Neural progenitor cell (in vitro differentiated cells): ENCODE measurements around the gene EDN2. TPM values are rescaled to one million over a fixed set of nuclear protein-coding genes. Genes with fewer than 3 reads are reported as not detected.

Experiments
- DNase-seq: peaks from one replicate; pipeline ENCODE4 v3.0.0-alpha.2; 2016; ENCODE audit warnings: low spot score
- H2AFZ ChIP-seq: fragments of 200-600 bp; sonication (generic); replicated peaks from 2 replicates; pipeline ENCODE4 v1.6.1; 2016; ENCODE audit warnings: antibody characterized with exemption
- H3F3A ChIP-seq: fragments of 200-600 bp; sonication (generic); 2 replicates; pipeline ENCODE4 v1.6.1; 2016; ENCODE audit warnings: antibody characterized with exemption, low read depth
- H3K27ac ChIP-seq: fragments of 200-600 bp; sonication (generic); 2 replicates; pipeline ENCODE4 v1.5.1; 2016; ENCODE audit warnings: mild to moderate bottlenecking
- H3K27me3 ChIP-seq: fragments of 200-600 bp; sonication (generic); 2 replicates; pipeline ENCODE4 v1.6.1; 2016; ENCODE audit warnings: mild to moderate bottlenecking, moderate library complexity
- H3K36me3 ChIP-seq: fragments of 200-600 bp; sonication (generic); 2 replicates; pipeline ENCODE4 v1.5.1; 2016
- H3K4me1 ChIP-seq: fragments of 200-600 bp; sonication (generic); 2 replicates; pipeline ENCODE4 v1.6.1; 2016; ENCODE audit warnings: mixed run types
- H3K4me2 ChIP-seq: fragments of 200-600 bp; sonication (generic); 2 replicates; pipeline ENCODE4 v1.6.1; 2016
- H3K4me3 ChIP-seq: fragments of 200-600 bp; sonication (generic); 2 replicates; pipeline ENCODE4 v1.5.1; 2016
- H3K79me2 ChIP-seq: fragments of 200-600 bp; sonication (generic); 2 replicates; pipeline ENCODE4 v1.6.1; 2016; ENCODE audit warnings: low read depth
- H3K9ac ChIP-seq: fragments of 200-600 bp; sonication (generic); 2 replicates; pipeline ENCODE4 v1.6.1; 2016
- H3K9me3 ChIP-seq: fragments of 200-600 bp; sonication (generic); 2 replicates; pipeline ENCODE4 v1.5.1; 2016; ENCODE audit warnings: low read depth
- H4K20me1 ChIP-seq: fragments of 200-600 bp; sonication (generic); 2 replicates; pipeline ENCODE4 v1.6.1; 2016; ENCODE audit warnings: low read depth
- H3K27ac Mint-ChIP-seq: 3 replicates; pipeline ENCODE4 v1.8.0; 2021; ENCODE audit warnings: mixed read lengths
- H3K27me3 Mint-ChIP-seq: 2 replicates; pipeline ENCODE4 v1.8.0; 2022; ENCODE audit warnings: low read depth, mild to moderate bottlenecking, inconsistent platforms, moderate library complexity, mixed read lengths; ENCODE audit not compliant: insufficient read depth
- H3K36me3 Mint-ChIP-seq: 3 replicates; pipeline ENCODE4 v1.8.0; 2021; ENCODE audit warnings: mixed read lengths
- H3K4me1 Mint-ChIP-seq: 3 replicates; pipeline ENCODE4 v1.8.0; 2021; ENCODE audit warnings: mixed read lengths
- H3K4me3 Mint-ChIP-seq: 3 replicates; pipeline ENCODE4 v1.8.0; 2021; ENCODE audit warnings: mild to moderate bottlenecking, moderate library complexity, mixed read lengths
- H3K9me3 Mint-ChIP-seq: 3 replicates; pipeline ENCODE4 v1.8.0; 2020; ENCODE audit warnings: mixed read lengths
- CTCF ChIP-seq: fragments of 200-600 bp; sonication (generic); IDR thresholded peaks from 2 replicates; pipeline ENCODE4 v1.5.1; 2017; ENCODE audit warnings: antibody characterized with exemption, mild to moderate bottlenecking
- EZH2 ChIP-seq: fragments of 200-600 bp; sonication (generic); IDR thresholded peaks from 2 replicates; pipeline ENCODE4 v1.6.1; 2017; ENCODE audit warnings: antibody characterized with exemption, mild to moderate bottlenecking, moderate library complexity
- EZH2phosphoT487 ChIP-seq: fragments of 200-600 bp; sonication (generic); IDR thresholded peaks from 2 replicates; pipeline ENCODE4 v1.6.1; 2017; ENCODE audit warnings: antibody characterized with exemption
- total RNA-seq: library from RNA; depleted of rRNA; stranded (reverse); fragments of >200 nt; gene quantifications from 2 replicates; pipeline ENCODE4 v1.2.3, GENCODE V29; 2015; ENCODE audit warnings: low replicate concordance

Gene EDN2
- total RNA-seq, 1 donor from 2014 or later = not detected

GRCh38 chr1:41519667-41520066, 35.2 kb upstream of the EDN2 start:
- Histone ChIP-seq H3K9me3 (no peaks in the 10 kb centered on the region), H3K27ac (no peak overlapping the region), H4K20me1 (no peaks in the 10 kb centered on the region), H3K27me3 (peaks cover 9% of the 10 kb centered on the region), H3K79me2 (no peaks in the 10 kb centered on the region), H3K9ac (no peak overlapping the region), H2AFZ (no peak overlapping the region), H3K4me3 (no peak overlapping the region), H3K36me3 (no peaks in the 10 kb centered on the region), H3F3A (no peaks in the 10 kb centered on the region), H3K4me1 (peaks cover 19% of the 10 kb centered on the region), H3K4me2 (no peak overlapping the region)
- TF ChIP-seq EZH2 = no peak
- no peak for TF ChIP-seq EZH2phosphoT487
- TF ChIP-seq CTCF = no peak
- Mint-ChIP-seq H3K36me3 (no peaks in the 10 kb centered on the region), H3K27ac (no peak overlapping the region), H3K4me1 (peaks cover 28% of the 10 kb centered on the region), H3K4me3 (no peak overlapping the region), H3K27me3 (peaks cover 8% of the 10 kb centered on the region), H3K9me3 (no peaks in the 10 kb centered on the region)
- DNase-seq = no peak

- TF ChIP-seq CTCF (no peak), EZH2 (no peak), EZH2phosphoT487 (no peak)
- Histone ChIP-seq H3K4me2 (no peak overlapping the region), H3K9ac (no peak overlapping the region), H3K9me3 (no peaks in the 10 kb centered on the region), H3F3A (no peaks in the 10 kb centered on the region), H3K27ac (no peak overlapping the region), H3K79me2 (no peaks in the 10 kb centered on the region), H3K4me3 (no peak overlapping the region), H2AFZ (no peak overlapping the region), H3K27me3 (peaks cover 9% of the 10 kb centered on the region), H3K4me1 (peaks cover 19% of the 10 kb centered on the region), H3K36me3 (no peaks in the 10 kb centered on the region), H4K20me1 (no peaks in the 10 kb centered on the region)
- H3K27ac Mint-ChIP-seq = no peak overlapping the region
- H3K27me3 Mint-ChIP-seq = peaks cover 10% of the 10 kb centered on the region
- DNase-seq = no peak
- H3K4me1 Mint-ChIP-seq = peaks cover 28% of the 10 kb centered on the region
- H3K9me3 Mint-ChIP-seq = no peaks in the 10 kb centered on the region
- H3K4me3 Mint-ChIP-seq = no peak overlapping the region
- H3K36me3 Mint-ChIP-seq = no peaks in the 10 kb centered on the region
Measured at GRCh38 chr1:41518471-41518870, 34.0 kb upstream of the EDN2 start.

GRCh38 chr1:41517062-41517438, 32.6 kb upstream of the EDN2 start:
- peak overlapping the region; percentile 33 for H3K27ac Mint-ChIP-seq
- H3K4me2 ChIP-seq = no peak overlapping the region
- peak overlapping the region; percentile 8 for H3K4me3 Mint-ChIP-seq

More at GRCh38 chr1:41517062-41517438, 32.6 kb upstream of the EDN2 start:
- Histone ChIP-seq H3K9me3 (no peaks in the 10 kb centered on the region), H2AFZ (no peak overlapping the region), H3K4me3 (no peak overlapping the region), H3K36me3 (no peaks in the 10 kb centered on the region), H3K4me1 (peaks cover 18% of the 10 kb centered on the region), H3K79me2 (no peaks in the 10 kb centered on the region), H3F3A (no peaks in the 10 kb centered on the region), H3K27me3 (peaks cover 9% of the 10 kb centered on the region), H4K20me1 (no peaks in the 10 kb centered on the region), H3K27ac (no peak overlapping the region), H3K9ac (no peak overlapping the region)
- Mint-ChIP-seq H3K4me1 (peaks cover 25% of the 10 kb centered on the region), H3K27me3 (peaks cover 8% of the 10 kb centered on the region), H3K9me3 (no peaks in the 10 kb centered on the region), H3K36me3 (no peaks in the 10 kb centered on the region)
- no peak for TF ChIP-seq EZH2
- TF ChIP-seq EZH2phosphoT487 = no peak
- no peak for TF ChIP-seq CTCF
- DNase-seq = no peak
